DND-41 (cell line): Measurements from ENCODE around the gene ATP8A2.

Experiments
- ATAC-seq: fragments of 200-7000 bp; cut with Tn5 transposase; 3 replicates; pipeline ENCODE4 v1.9.1; 2021; ENCODE audit warnings: low read depth; ENCODE audit not compliant: insufficient read depth
- DNase-seq: peaks from one replicate; pipeline ENCODE4 v3.0.0-alpha.2; 2020
- H2AFZ ChIP-seq: 2 replicates; pipeline ENCODE4 v1.6.0; 2012; ENCODE audit warnings: low read depth, low read length
- H3K27ac ChIP-seq: 2 replicates; pipeline ENCODE4 v1.5.1; 2012; ENCODE audit warnings: low read length, inconsistent platforms
- H3K27me3 ChIP-seq: fragments of 200-600 bp; sonication (generic); 2 replicates; pipeline ENCODE4 v1.6.0; 2012; ENCODE audit warnings: low read length, mild to moderate bottlenecking, inconsistent platforms; ENCODE audit not compliant: insufficient read depth, poor library complexity
- H3K36me3 ChIP-seq: 2 replicates; pipeline ENCODE4 v1.5.1; 2012; ENCODE audit warnings: low read length, inconsistent platforms; ENCODE audit not compliant: insufficient read depth
- H3K4me1 ChIP-seq: 2 replicates; pipeline ENCODE4 v1.5.1; 2012; ENCODE audit warnings: mild to moderate bottlenecking, low read length; ENCODE audit not compliant: insufficient read depth
- H3K4me2 ChIP-seq: 2 replicates; pipeline ENCODE4 v1.6.0; 2012; ENCODE audit warnings: mild to moderate bottlenecking, moderate library complexity, low read length, inconsistent platforms; ENCODE audit not compliant: insufficient read depth
- H3K4me3 ChIP-seq, 2 experiments: fragments of 200-600 bp in 1 of 2; shearing (Covaris generic) in 1 of 2; 2 replicates each; pipeline ENCODE4 v1.5.1; 2012 to 2016; ENCODE audit warnings: inconsistent platforms in 2 of 2, low read length in 2 of 2, mild to moderate bottlenecking in 2 of 2, low read depth in 1 of 2, moderate library complexity in 1 of 2
- H3K79me2 ChIP-seq: 2 replicates; pipeline ENCODE4 v1.6.0; 2012; ENCODE audit warnings: low read length, inconsistent platforms; ENCODE audit not compliant: insufficient read depth
- H3K9ac ChIP-seq: 2 replicates; pipeline ENCODE4 v1.6.0; 2012; ENCODE audit warnings: low read depth, mild to moderate bottlenecking, inconsistent platforms, low read length, moderate library complexity
- H3K9me3 ChIP-seq: 2 replicates; pipeline ENCODE4 v1.5.1; 2012; ENCODE audit warnings: low read length, moderate library complexity, mild to moderate bottlenecking, inconsistent platforms; ENCODE audit not compliant: insufficient read depth, severe bottlenecking
- H4K20me1 ChIP-seq: 2 replicates; pipeline ENCODE4 v1.6.0; 2012; ENCODE audit warnings: low read length; ENCODE audit not compliant: insufficient read depth
- CTCF ChIP-seq: IDR thresholded peaks from 2 replicates; pipeline ENCODE4 v1.5.1; 2012; ENCODE audit warnings: borderline replicate concordance, low read length, moderate library complexity, mild to moderate bottlenecking; ENCODE audit not compliant: poor library complexity, severe bottlenecking; ENCODE audit errors: extremely low read depth
- EZH2 ChIP-seq: IDR thresholded peaks from 3 replicates; pipeline ENCODE4 v1.6.1; 2012; ENCODE audit warnings: borderline replicate concordance, low read depth, mild to moderate bottlenecking, moderate library complexity, low read length, inconsistent platforms; ENCODE audit not compliant: severe bottlenecking

ATP8A2 gene

GRCh38 chr13:26011996-26012821, 640.4 kb downstream of the ATP8A2 start:
- H3K4me1 ChIP-seq: peaks cover 10% of the 10 kb centered on the region
- no peak for TF ChIP-seq CTCF
- TF ChIP-seq EZH2: no peak
- H3K4me3 ChIP-seq: no peak overlapping the region
- H3K36me3 ChIP-seq: no peaks in the 10 kb centered on the region
- DNase-seq (no peak), ATAC-seq (no peak)
- H3K4me2 ChIP-seq: no peak overlapping the region
- H3K79me2 ChIP-seq: no peaks in the 10 kb centered on the region
- H3K9me3 ChIP-seq: no peaks in the 10 kb centered on the region
- H3K27ac ChIP-seq: no peak overlapping the region
- H4K20me1 ChIP-seq: no peaks in the 10 kb centered on the region
- no peak overlapping the region for H3K9ac ChIP-seq
- H3K27me3 ChIP-seq: no peaks in the 10 kb centered on the region
- H2AFZ ChIP-seq: no peak overlapping the region

- no peak for ATAC-seq
- H3K4me1 ChIP-seq: peaks cover 10% of the 10 kb centered on the region
- no peak overlapping the region for H3K4me3 ChIP-seq
- H3K27ac ChIP-seq: no peak overlapping the region
- no peak overlapping the region for H3K9ac ChIP-seq
- no peaks in the 10 kb centered on the region for H3K36me3 ChIP-seq
- no peaks in the 10 kb centered on the region for H3K27me3 ChIP-seq
- H3K79me2 ChIP-seq: no peaks in the 10 kb centered on the region
- no peak overlapping the region for H2AFZ ChIP-seq
- no peaks in the 10 kb centered on the region for H3K9me3 ChIP-seq
- no peak for DNase-seq
- H4K20me1 ChIP-seq: no peaks in the 10 kb centered on the region
- no peak overlapping the region for H3K4me2 ChIP-seq
- TF ChIP-seq CTCF (no peak), EZH2 (no peak)
Measured at GRCh38 chr13:26012995-26013394, 641.2 kb downstream of the ATP8A2 start.

- no peaks in the 10 kb centered on the region for H4K20me1 ChIP-seq
- H3K9me3 ChIP-seq: no peaks in the 10 kb centered on the region
- peaks cover 25% of the 10 kb centered on the region for H3K4me1 ChIP-seq
- no peak for ATAC-seq
- no peak for DNase-seq
- H3K79me2 ChIP-seq: no peaks in the 10 kb centered on the region
- no peak overlapping the region for H3K4me2 ChIP-seq
- H3K4me3 ChIP-seq: no peak overlapping the region
- TF ChIP-seq CTCF (no peak), EZH2 (no peak)
- H3K27me3 ChIP-seq: no peaks in the 10 kb centered on the region
- H3K27ac ChIP-seq: no peak overlapping the region
- no peak overlapping the region for H2AFZ ChIP-seq
- H3K9ac ChIP-seq: no peak overlapping the region
- H3K36me3 ChIP-seq: no peaks in the 10 kb centered on the region
Measured at GRCh38 chr13:26015271-26016125, 643.7 kb downstream of the ATP8A2 start.
